ENCODE results near the gene PWWP2B.
"Not testable (repeated sequence)": the region's sequence is repeated elsewhere in the genome, so short reads cannot be mapped to it uniquely, and the experiment has no call there.

DNA sequence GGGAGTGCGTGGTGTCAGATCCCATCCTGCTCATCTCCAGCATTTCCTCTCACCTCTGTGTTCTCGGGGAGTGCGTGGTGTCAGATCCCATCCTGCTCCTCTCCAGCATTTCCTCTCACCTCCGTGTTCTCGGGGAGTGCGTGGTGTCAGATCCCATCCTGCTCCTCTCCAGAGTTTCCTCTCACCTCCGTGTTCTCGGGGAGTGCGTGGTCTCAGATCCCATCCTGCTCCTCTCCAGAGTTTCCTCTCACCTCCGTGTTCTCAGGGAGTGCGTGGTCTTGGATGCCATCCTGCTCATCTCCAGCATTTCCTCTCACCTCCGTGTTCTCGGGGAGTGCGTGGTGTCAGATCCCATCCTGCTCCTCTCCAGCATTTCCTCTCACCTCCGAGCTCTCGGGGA is 18.0 kb upstream of the PWWP2B start:
- TF ChIP-seq, protein P1, sequence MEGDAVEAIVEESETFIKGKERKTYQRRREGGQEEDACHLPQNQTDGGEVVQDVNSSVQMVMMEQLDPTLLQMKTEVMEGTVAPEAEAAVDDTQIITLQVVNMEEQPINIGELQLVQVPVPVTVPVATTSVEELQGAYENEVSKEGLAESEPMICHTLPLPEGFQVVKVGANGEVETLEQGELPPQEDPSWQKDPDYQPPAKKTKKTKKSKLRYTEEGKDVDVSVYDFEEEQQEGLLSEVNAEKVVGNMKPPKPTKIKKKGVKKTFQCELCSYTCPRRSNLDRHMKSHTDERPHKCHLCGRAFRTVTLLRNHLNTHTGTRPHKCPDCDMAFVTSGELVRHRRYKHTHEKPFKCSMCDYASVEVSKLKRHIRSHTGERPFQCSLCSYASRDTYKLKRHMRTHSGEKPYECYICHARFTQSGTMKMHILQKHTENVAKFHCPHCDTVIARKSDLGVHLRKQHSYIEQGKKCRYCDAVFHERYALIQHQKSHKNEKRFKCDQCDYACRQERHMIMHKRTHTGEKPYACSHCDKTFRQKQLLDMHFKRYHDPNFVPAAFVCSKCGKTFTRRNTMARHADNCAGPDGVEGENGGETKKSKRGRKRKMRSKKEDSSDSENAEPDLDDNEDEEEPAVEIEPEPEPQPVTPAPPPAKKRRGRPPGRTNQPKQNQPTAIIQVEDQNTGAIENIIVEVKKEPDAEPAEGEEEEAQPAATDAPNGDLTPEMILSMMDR (conservative IDR thresholded peaks at IDR 0.05): not testable (repeated sequence)
- not testable (repeated sequence) for TF ChIP-seq ZFX (IDR thresholded peaks at IDR 0.05)
